Right kidney (tissue), 1 donor: ENCODE results near the gene CRTAC1.

Source experiments
- DNase-seq: peaks from one replicate; pipeline ENCODE4 v3.0.0-alpha.2; 2016

The CRTAC1 gene

DNA sequence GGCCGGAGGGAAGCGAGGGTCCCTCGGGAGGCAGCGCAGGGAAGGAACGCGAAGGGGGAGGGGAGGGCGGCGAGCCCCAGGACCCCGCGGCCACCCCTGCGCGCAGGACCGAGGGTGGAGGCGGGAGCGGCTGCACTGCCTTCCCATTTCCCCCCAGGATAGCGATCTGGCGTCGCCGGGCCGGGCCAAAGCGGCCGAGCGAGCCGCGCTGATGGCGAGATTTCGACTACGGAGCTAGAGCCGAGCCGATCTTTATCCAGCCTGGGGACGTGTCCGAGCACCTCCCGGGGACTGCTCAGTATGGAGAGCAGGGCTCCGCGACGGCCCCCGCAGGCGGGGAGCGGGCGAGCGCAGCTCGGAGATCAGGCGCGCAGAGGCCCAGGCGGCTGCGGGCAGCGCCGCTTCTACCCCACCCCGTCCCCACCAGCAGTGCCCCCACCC lies 590 bp upstream of the CRTAC1 start:
- DNase-seq: peak; percentile 85

DNA sequence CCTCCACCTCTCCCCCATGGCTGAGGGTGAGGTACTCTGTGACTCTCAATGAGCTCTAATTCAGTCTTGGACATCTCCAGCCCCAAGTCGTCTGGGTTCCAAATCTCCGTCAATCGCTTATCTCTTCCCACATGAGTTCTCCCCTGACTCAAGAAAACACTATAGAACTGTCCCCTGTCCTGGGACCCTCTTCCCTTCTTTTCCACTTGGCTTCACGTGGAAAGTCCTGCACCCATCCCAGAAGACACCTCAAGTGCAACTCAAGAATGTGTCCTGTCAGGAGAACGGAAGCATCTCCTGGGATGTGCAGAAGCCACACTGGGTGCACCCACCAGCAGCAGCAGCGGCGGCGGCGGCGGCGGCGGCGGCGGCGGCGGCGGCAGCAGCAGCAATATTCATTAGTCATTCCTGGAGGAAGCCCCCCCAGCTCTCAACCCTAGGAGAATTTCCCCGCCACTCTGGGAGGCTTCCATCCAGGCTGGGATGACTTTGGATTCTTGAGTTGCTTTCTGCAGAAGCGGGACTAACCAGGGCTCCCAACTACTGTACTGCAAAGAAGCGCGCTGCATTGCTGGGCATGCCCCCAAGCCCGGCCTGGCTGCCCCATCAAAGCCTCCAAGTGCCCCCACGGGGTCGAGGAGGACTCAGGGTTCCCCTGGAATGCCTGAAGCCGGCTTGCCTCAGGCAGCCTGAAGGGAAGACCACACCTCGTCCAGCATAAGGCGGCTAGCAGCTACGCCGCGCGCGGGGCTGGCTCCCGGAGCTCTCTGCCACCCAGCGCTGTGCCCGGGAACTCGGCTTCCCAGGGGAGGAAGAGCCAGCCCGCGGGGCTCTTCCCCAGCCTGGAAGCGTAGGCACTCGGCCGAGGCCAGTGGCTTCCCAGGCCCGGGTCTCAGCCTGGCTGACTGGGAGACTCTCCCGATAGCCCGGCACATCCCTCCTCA lies 1.0 kb downstream of the CRTAC1 start:
- peak; percentile 47 for DNase-seq

DNA sequence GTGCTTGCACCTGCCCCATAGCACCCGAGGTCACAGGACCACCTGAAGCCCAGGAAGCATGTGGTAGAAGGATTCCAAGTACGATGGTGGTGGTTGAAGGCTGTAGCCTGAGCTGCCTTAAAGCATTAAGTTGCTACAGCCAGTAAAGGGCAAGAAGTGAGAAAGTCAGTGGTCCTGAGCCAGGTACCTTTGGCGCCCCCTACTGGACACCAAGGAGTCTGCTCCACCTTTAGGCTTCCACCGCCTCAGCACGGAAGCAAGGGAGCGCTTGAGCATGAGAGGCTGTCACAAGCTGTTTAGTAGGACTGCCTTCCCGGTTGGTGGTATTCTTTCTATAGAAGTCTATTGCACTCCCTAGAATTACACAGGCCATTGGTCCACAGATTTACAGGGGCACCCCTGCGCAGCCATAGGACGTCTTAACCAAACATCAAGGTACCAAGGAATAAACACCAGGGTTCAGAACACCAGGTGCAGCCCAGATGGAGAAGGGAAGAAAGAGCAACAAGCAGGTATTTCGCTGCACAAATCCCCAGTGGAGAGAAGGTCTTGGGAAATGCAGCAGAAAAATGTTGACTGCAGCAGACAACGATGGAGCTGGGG lies 2.2 kb downstream of the CRTAC1 start:
- peak; percentile 17 for DNase-seq

DNA sequence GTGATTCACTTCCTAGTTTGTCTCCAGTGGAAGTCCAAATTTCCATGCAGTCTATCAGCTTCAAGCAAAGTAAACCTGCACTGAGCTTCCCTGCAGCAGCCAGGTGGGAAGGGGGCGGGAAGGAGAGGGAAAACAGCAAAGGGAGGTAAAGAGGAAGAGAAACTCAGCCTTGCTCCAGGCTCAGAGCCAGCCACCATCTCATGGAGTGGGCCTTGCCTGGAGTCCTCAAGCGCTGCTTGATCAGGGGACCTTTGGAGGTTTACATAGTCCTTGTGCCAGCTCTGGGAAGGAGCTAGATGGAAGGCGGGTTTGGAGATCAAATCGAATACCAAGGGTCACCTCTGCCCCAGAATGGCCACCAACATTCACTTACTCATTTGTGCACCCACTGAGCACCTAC lies 7.4 kb downstream of the CRTAC1 start:
- DNase-seq: no peak

DNA sequence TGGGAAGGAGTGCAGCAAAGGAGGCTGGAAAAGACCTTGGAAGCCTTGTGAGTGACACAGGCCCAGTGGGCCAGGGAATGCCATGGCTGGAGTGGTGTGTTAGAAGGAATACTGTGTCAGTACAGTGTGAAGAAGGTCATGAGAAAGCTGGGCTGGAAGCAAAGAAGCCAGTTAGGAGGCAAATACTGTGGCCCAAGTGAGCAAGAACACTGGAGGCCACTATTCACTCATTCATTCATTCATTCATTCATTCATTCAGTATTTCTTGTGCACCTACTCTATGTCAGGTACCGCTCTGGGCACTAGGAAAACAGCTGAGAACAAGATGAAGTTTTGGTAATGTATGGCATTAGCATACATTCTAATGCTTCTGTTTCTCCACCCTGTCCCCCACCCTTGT lies 9.6 kb downstream of the CRTAC1 start:
- no peak for DNase-seq

DNA sequence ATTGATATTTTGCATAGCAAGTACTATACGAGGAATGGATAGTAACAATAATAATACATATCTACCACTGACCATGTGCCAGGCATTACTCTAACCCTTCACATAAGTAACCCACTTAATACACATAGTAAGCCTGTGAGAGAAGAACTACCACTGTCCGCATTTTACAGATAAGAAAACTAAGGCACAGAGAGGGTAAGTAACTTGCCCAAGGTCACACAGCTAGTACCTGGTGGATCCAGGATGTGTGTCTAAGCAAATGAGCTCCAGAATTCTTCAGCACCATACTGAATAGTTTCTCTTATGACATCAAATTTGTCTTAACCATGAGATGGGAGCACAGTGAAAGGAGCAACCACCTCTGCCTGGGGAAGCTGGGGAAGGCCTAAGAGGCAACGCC lies 10.2 kb downstream of the CRTAC1 start:
- DNase-seq: no peak

DNA sequence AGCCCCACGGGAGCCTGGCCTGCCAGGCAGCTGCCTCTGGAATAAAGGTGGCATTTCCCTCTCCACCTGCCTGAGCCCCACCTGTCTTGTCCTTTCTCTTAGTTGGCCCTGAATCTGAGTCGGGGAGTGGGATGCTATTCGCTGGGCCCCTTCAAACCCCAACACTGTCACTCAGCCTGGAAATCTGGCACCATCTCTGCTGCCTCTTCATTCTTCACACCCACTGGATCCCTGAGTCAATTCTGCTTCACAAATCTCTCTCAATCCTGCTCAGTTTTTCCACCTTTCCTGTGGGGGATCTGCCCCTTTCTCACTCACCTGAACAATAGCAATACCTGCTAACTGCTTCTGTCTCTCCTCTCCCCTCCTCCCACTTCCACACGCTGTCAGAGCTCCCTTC lies 10.6 kb downstream of the CRTAC1 start:
- DNase-seq: no peak

DNA sequence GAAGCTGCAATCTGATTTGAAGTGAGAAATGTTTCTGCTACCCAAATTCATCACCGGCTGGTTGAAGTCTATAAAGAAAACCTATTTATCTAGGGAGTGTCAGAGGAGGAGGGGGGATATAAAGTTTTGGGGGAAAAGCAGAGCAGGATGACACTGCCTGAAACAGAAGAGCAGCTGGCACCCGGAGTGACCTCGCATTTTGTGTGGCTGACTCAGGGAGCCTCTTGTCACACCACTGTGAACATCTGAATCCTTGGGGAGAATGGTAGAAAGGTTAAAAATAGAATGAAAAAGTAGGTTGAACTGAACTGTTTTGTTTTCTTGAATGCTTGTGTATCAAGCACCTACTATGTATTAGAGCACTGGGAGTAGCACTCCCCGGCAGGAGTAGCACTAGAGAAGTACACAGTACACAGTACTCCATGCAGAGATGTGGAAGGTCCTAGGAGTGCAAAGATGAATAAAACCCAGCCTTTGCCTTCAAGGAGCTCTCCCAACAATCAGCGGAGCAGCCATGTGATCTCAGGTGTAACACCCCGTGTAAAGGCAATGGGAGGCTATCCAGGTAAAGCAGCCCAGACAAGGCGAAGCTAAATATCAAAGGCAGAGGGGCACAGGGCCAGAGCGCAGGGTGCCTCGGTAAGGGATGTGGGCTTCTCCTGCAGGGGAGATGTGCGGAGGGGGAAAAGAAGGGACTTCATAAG lies 13.5 kb downstream of the CRTAC1 start:
- DNase-seq: no peak

DNA sequence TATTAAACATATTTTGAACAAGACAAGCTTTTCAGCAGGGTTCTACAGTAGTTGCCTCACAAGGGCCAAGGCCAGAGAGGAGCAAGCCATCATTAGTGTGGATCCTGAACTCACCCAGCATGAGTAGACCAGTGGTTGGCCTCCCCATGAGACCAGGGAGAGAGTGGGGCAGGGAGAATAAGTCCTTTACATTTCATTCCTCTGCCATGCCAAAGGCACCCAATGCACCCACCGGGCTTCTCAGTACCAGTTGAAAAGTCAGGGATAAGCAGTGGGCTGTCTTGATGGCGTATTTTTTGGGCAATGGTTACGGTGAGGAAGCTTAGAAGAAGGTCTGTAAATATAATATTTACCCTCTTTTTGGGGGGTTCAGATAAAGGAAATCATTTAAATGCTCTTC lies 16.6 kb downstream of the CRTAC1 start:
- no peak for DNase-seq

DNA sequence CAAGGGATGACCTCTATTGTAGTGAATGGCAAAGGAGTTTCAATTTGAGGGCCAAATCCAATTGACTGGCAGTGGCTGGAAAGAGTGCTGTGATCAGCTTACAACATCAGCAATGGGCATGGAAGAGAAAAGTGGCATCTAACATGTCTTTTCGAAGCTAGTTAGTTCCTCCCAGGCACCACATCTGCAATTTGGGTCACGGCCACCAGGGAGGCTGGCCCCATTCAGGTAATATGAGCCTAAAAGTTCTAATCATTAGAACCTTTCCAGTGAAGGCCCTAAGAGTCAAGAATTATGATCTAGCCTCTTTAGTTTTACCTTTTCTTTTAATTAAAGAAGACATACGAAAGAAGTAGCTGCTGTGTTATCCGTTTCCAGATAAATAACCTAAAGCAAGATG lies 17.3 kb downstream of the CRTAC1 start:
- no peak for DNase-seq

DNA sequence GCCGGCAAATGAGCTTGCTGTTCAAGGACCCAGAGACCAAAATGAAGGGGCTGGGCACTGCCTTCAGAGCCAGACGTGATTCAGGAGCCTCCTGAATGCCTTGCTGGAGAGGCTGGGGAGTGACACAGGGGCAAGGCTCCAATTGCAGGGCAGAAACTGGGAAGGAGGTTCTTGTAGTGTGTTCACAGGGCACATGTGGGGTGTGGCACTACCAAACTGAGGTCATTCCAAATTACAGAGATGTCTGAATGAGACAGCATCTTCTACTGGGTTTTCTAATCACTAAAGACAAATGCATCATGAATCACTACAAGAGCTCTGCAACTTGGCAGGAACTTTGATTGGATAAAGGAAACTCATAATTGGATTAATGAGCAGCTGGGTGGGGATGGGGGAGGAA lies 17.8 kb downstream of the CRTAC1 start:
- no peak for DNase-seq

DNA sequence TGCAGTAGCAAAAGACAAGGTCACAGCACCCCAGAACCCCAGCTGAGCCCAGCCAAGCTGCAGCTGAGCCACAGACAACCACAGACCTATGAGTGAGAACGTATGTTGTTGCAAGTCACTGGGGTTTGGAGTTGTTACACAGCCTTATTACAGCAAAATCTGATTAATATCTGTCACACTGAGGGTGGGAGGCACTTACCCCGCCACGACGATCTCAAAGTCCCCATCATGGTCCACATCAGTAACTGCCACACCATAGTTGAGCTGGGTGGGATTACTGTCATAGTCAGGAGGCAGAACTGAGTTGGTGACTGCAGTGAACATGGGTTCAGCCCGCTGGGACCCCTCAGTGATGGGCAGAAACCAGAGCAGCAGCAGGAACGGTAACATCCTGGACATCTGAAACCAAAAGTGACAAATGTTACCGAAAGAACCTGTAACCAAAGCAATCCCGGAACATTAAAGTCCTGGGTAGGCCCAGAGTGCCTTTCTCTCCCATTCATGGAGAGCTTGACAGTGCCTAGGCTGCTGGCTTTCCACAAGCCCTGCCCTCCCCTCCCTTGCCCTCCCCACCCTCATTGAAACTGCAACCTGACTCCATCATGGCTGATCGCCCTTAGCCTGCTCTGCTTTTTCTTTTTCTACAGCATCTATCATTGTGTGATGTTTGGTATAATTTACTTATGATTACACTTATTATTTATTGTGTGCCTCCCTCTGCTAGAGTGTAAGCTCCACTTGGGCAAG lies 19.3 kb downstream of the CRTAC1 start:
- no peak for DNase-seq

DNA sequence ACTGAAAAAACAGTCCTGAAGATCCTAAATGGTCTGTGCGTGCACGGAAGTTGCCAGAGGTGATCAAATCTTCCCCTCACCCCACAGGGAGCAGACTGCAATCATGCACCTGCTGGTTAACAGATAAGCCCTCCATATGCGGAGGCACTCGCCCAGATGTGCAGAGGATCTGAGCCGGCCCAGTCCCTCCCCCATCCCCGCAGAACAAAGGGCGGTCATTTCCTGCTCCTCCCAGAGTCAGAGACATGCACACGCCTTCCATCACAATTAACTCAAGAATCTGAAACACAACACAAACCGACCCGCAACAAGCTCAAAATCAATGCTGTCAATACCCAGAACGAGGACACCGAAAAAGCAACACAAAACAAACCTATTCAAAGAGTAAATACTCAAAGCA lies 24.2 kb downstream of the CRTAC1 start:
- DNase-seq: no peak

DNA sequence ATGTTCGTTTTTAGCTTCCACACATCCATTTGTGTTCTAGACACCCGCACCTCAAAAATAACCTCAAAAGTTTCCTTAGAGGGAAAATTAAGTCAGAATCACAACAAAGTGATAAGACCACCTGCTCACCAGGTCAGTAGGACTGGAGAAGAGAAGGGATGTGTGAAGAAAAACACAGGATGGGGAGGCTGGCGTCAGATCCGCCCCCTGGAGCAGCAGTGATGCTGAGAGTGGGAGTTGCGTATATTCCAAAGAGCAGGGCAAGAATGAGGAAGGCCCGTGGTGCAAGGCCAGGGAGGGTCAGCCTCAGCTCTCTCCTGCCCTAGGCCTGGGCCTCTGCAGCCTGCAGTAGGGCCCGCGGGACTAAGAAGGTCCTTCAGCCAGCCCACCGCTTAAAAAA lies 28.7 kb downstream of the CRTAC1 start:
- no peak for DNase-seq

DNA sequence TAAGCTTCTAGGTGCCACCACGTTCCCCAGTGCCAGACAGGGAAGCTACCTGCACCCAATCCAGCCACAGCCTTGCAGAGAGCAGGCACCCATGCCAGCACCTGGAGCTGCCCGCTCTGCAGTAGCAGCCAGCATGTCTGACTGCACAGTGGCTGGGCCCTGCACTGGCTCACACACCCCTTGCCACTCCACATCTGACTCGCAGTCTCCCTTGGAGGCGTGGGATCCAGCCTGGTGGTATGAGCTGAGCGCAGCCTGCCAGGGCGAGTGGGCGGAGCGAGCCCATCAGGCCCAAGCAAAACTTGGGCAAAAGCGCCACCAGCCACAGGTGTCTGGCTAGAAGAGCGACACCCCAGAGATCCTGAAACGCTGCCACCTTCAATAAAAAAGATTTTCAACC lies 30.1 kb downstream of the CRTAC1 start:
- DNase-seq: no peak

DNA sequence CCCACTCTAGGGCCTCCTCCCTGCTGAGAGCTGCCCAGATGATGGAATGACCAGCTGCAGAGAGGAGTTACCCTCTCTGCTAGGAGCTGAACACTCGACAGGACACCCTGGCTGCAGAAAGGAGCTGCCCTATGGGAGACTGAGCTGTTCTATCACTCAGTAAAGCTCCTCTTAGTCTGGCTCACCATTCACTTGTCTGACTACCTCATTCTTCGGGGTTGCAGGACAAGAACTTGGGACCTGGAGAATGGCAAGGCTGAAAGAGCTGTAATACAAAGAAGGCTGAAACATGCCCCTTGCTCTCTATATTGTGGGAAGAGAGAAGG lies 30.5 kb downstream of the CRTAC1 start:
- no peak for DNase-seq

DNA sequence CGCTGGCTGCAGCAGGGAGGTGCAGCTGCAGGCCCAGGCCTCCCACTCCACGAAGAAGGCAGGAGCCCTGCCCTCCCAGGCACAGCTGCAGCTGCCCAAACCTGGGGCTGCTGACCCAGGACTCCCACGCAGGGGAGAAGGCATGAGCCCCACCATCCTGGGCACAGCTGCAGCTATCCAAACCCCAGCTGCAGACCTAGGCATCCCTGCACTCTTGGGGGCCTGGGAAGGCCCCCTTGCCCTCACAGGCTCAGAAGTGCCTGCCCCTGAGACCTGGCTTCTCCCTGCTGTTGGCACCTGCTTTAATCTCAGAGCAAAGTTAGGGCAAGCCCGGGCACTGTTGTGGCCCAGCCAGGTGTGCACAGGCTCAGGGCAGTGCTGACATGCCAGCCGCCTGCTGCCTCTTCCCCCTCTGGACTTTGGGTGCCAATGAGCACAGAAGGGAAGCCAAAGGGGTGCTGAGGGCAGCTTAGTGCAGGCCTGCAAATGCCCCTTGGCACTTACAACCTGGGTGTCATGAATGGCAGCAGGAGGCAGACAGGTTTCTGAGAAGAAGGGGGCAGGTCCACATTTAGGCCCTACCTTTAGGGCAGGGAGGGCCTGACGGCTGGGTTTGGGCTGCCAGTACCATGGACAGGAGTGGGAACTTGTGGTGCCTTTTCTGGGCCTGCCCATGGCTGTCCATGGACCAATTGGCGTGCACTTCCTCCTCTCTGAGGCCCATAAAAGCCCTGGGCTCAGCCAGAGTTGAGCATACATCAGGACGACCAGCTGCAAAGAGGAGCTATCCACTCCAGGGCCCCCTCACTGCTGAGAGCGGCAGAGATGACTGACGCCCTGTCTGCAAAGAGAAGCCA lies 31.1 kb downstream of the CRTAC1 start:
- no peak for DNase-seq

DNA sequence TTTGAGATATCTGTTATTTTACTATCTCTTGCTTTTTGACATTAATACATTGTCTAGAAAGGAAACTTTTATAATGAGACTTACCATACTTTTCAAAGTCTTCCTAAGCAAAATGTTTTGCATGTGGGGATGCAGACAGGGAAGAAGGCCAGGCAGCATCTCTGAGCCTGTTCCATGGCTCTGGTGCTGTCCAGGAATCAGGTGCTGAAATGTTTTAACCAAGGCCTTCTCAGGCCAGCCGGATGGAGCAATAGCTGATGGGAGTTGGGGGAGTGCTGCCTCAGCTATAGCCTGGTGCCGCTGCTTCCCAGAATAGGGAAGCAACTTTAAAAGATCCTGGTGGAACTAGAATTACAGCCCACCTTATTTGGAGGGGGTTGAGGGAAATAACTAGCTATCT lies 38.5 kb downstream of the CRTAC1 start:
- DNase-seq: peak; percentile 17

DNA sequence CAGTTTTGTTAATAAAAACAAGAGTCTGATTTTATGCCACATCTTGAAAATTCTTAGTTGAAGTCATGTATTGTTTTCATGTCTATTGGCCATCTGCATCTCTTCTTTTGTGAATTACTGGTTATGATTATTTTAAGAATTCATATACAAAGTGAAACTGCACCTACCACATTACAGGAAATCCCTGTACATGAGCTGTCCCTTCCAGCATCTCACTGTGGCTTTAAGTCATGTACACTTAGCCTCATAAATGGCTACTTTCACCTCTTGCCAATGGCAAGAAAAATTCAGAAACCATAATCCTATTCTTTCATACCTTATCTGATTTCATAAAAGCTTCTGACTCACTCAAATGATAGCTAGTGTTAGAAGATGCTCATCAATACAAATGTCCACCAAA lies 48.6 kb downstream of the CRTAC1 start:
- DNase-seq: no peak

DNA sequence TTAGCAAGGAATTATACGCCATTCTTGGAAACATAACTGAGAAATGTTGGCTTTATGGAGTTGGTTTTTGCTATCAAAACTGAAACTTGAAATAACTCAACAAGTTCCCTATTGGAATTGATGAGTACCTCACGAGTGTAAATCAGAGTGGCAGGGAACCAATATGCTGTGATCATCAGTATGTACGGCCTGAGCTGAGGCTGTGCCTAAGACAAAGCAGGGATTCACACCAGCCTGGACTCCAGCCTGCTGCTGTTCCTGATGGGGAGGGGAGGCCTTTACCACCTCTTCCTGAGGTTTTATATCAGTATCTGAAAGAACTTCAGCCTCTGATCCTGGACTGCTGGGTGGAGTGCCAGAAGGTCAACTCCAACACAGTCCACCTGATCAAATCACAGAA lies 52.7 kb downstream of the CRTAC1 start:
- no peak for DNase-seq

DNA sequence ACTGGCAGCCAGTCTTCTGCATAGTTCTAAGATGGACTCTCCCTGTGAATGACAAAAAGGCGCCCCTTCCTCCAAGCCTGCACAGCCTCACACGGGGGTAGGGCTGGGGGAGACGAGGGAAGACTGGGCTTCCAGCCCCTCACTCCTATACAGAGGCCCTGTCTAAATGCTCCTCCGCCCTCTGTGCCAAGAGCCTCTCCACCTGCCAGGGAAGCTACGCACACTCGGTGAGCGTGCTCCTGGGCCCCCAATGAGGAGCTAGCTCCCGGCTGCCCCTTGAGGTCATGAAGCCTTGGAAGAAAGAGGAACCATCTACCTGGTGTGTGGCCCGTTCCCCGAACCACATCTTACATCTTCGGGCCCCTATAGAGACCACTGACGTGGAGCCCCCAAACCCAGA lies 54.8 kb downstream of the CRTAC1 start:
- no peak for DNase-seq
